PC-9 (cell line): ENCODE results near the gene ZNF135.

Experiments
- CTCF ChIP-seq: fragments of 200-600 bp; sonication (generic); conservative IDR thresholded peaks from 2 replicates; pipeline ENCODE4 v1.6.1; 2017; ENCODE audit warnings: mixed run types, antibody characterized with exemption, mild to moderate bottlenecking, moderate library complexity
- EZH2 ChIP-seq: fragments of 200-600 bp; sonication (generic); IDR thresholded peaks from 2 replicates; pipeline ENCODE4 v1.8.0; 2017; ENCODE audit warnings: antibody characterized with exemption, low read depth

DNA sequence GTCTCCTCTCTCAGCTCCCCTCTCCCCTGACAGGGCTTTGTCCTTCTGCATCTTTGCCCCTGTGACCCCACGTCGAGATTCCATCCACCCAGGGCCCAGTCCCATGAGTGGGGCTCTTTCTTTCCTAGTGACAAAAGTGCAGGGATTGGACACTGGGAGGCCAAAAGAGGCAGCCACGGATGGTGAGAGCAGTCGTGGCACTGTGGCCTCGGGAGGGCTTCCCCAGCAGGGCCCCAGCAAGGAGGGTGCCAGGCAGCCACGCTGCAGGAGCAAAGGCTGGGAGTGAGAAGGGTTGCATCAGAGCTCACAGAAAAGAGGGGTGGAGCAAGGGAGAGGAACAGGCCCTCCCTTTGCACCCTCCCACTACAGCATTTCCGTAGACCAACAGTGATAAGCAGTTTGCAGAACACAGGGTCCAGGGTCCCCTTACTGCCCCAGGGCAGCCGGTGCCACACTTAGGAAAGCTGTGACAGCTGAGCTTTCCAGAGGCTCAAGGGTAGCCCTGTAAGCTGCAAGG, 20.3 kb upstream of the ZNF135 start:
- TF ChIP-seq CTCF (no peak), EZH2 (no peak)
